IMR-90 (cell line): ENCODE data around the gene REPS2.

Source experiments
- BHLHE40 ChIP-seq: fragments of 150-350 bp; IDR thresholded peaks from 2 replicates; pipeline ENCODE4 v1.6.1; 2016; ENCODE audit warnings: mild to moderate bottlenecking, low read depth, low read length
- CEBPB ChIP-seq: IDR thresholded peaks from 2 replicates; pipeline ENCODE4 v1.6.1; 2012; ENCODE audit warnings: low read depth, low read length, improper control_type of control experiment
- CHD1 ChIP-seq: IDR thresholded peaks from 2 replicates; pipeline ENCODE4 v1.6.1; 2012; ENCODE audit warnings: low read depth, low read length, improper control_type of control experiment
- POLR2A ChIP-seq: IDR thresholded peaks from 2 replicates; pipeline ENCODE4 v1.6.1; 2012; ENCODE audit warnings: mild to moderate bottlenecking, low read depth, low read length
- TF ChIP-seq, protein P1 (sequence below): conservative IDR thresholded peaks from 2 replicates; pipeline ENCODE4 v1.5.1; 2012; ENCODE audit warnings: mild to moderate bottlenecking, low read depth, low read length, improper control_type of control experiment
- TF ChIP-seq, protein P2 (sequence below): fragments of 150-350 bp; IDR thresholded peaks from 2 replicates; pipeline ENCODE4 v1.6.1; 2017; ENCODE audit warnings: mild to moderate bottlenecking, antibody characterized with exemption, low read length, low read depth

DNA sequence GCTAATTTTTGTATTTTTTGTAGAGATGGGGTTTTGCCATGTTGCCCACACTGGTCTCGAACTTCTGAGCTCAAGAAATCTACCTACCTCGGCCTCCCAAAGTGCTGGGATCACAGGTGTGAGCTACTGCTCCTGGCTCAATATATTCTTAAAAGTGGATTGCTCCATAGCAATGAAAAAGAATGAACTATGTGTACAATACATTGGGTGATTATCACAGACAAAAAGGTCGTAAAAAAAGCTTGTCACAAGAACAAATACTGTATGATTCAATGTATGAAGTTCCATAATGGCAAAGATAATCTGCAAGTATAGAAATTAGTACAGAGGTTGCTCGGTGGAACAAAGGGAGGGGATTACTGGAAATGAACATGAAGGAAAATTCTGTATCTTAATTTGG is 70.7 kb downstream of the REPS2 start:
- TF ChIP-seq, protein P1, sequence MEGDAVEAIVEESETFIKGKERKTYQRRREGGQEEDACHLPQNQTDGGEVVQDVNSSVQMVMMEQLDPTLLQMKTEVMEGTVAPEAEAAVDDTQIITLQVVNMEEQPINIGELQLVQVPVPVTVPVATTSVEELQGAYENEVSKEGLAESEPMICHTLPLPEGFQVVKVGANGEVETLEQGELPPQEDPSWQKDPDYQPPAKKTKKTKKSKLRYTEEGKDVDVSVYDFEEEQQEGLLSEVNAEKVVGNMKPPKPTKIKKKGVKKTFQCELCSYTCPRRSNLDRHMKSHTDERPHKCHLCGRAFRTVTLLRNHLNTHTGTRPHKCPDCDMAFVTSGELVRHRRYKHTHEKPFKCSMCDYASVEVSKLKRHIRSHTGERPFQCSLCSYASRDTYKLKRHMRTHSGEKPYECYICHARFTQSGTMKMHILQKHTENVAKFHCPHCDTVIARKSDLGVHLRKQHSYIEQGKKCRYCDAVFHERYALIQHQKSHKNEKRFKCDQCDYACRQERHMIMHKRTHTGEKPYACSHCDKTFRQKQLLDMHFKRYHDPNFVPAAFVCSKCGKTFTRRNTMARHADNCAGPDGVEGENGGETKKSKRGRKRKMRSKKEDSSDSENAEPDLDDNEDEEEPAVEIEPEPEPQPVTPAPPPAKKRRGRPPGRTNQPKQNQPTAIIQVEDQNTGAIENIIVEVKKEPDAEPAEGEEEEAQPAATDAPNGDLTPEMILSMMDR: no peak
- TF ChIP-seq CEBPB (no peak), CHD1 (no peak), POLR2A (no peak), BHLHE40 (no peak)
- TF ChIP-seq, protein P2, sequence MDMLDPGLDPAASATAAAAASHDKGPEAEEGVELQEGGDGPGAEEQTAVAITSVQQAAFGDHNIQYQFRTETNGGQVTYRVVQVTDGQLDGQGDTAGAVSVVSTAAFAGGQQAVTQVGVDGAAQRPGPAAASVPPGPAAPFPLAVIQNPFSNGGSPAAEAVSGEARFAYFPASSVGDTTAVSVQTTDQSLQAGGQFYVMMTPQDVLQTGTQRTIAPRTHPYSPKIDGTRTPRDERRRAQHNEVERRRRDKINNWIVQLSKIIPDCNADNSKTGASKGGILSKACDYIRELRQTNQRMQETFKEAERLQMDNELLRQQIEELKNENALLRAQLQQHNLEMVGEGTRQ: no peak
